DND-41 (cell line): ENCODE results near the gene FHIT.

Source experiments
- EZH2 ChIP-seq: IDR thresholded peaks from 3 replicates; pipeline ENCODE4 v1.6.1; 2012; ENCODE audit warnings: borderline replicate concordance, low read depth, mild to moderate bottlenecking, moderate library complexity, low read length, inconsistent platforms; ENCODE audit not compliant: severe bottlenecking
- TF ChIP-seq, protein P1 (sequence below): IDR thresholded peaks from 2 replicates; pipeline ENCODE4 v1.5.1; 2012; ENCODE audit warnings: borderline replicate concordance, low read length, moderate library complexity, mild to moderate bottlenecking; ENCODE audit not compliant: poor library complexity, severe bottlenecking; ENCODE audit errors: extremely low read depth

DNA sequence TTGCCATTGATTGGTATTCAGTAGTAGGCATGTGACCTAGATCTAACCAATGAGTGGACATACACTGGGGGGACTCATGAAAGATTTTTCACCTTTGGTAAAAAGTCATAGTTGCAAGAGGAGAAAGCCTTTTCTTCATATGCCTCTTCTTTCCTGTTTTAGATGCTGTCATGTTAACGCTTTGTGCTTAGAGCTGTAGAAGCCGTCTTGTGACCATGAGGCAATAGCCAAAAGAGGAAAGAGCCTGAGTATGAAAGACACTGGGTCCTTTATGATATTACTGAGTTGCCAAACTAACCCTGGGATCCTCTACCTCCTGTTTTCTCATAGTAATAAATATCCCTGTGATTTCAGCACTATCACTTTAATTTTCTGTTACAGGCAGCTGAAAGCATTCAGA is 396.0 kb downstream of the FHIT start:
- TF ChIP-seq, protein P1, sequence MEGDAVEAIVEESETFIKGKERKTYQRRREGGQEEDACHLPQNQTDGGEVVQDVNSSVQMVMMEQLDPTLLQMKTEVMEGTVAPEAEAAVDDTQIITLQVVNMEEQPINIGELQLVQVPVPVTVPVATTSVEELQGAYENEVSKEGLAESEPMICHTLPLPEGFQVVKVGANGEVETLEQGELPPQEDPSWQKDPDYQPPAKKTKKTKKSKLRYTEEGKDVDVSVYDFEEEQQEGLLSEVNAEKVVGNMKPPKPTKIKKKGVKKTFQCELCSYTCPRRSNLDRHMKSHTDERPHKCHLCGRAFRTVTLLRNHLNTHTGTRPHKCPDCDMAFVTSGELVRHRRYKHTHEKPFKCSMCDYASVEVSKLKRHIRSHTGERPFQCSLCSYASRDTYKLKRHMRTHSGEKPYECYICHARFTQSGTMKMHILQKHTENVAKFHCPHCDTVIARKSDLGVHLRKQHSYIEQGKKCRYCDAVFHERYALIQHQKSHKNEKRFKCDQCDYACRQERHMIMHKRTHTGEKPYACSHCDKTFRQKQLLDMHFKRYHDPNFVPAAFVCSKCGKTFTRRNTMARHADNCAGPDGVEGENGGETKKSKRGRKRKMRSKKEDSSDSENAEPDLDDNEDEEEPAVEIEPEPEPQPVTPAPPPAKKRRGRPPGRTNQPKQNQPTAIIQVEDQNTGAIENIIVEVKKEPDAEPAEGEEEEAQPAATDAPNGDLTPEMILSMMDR, result no peak
- TF ChIP-seq EZH2, result no peak
